SK-N-SH (cell line): ENCODE data around the gene VIPR2. TPM values are rescaled to one million over a fixed set of nuclear protein-coding genes. Genes with fewer than 3 reads are reported as not detected.
A peak's percentile ranks its signal among the peaks of the same experiment; 100 is the strongest.

Experiments
- CTCF ChIA-PET: fragments of 300-600, 350-600 bp; formaldehyde crosslinking; extraction: SDS; loops from one replicate; lab custom pipeline; 2021; lab: Yijun Ruan, JAX
- POLR2A ChIA-PET: fragments of 350-600 bp; sonication (Branson Sonifier 250); formaldehyde crosslinking; extraction: SDS; loops from one replicate; lab custom pipeline; 2020; ENCODE audit warnings: antibody characterized with exemption, inconsistent platforms; lab: Yijun Ruan, JAX
- DNase-seq: peaks from one replicate; pipeline ENCODE4 v3.0.0; 2012
- H2AFZ ChIP-seq: fragments of 200-600 bp; sonication (generic); 2 replicates; pipeline ENCODE4 v1.8.1; 2016; ENCODE audit warnings: antibody characterized with exemption, mild to moderate bottlenecking, low read depth
- H3F3A ChIP-seq: fragments of 200-600 bp; sonication (generic); replicated peaks from 2 replicates; pipeline ENCODE3; 2016; ENCODE audit warnings: antibody characterized with exemption, mild to moderate bottlenecking; ENCODE audit not compliant: insufficient read depth
- H3K27ac ChIP-seq, 2 experiments: fragments of 200-500 bp in 1 of 2; fragments of 200-600 bp in 1 of 2; sonication (Bioruptor generic) in 1 of 2; sonication (generic), shearing (Covaris generic) in 1 of 2; 2 replicates each; pipeline versions ENCODE4 v1.5.1 to v1.6.1; 2014 to 2016; ENCODE audit warnings: low read depth in 2 of 2, inconsistent platforms in 1 of 2, low read length in 1 of 2, mild to moderate bottlenecking in 1 of 2, mixed read lengths in 1 of 2
- H3K27me3 ChIP-seq: fragments of 200-600 bp; sonication (generic), shearing (Covaris generic); 2 replicates; pipeline ENCODE4 v1.6.1; 2016; ENCODE audit warnings: mixed run types; ENCODE audit not compliant: insufficient read depth
- H3K36me3 ChIP-seq, 2 experiments: fragments of 200-500 bp in 1 of 2; fragments of 200-600 bp in 1 of 2; sonication (Bioruptor generic) in 1 of 2; sonication (generic) in 1 of 2; replicated peaks in 1 of 2; 2 replicates each; pipeline versions ENCODE3 to v1.5.1; 2014 to 2016; ENCODE audit warnings: low read length in 1 of 2, mild to moderate bottlenecking in 1 of 2; ENCODE audit not compliant: insufficient read depth in 2 of 2, control insufficient read depth in 1 of 2
- H3K4me1 ChIP-seq, 2 experiments: fragments of 200-500 bp in 1 of 2; fragments of 200-600 bp in 1 of 2; sonication (Bioruptor generic) in 1 of 2; sonication (generic), shearing (Covaris generic) in 1 of 2; 2 replicates each; pipeline versions ENCODE4 v1.5.1 to v1.6.1; 2014 to 2016; ENCODE audit warnings: low read depth in 1 of 2, low read length in 1 of 2, mixed run types in 1 of 2; ENCODE audit not compliant: insufficient read depth in 2 of 2, control insufficient read depth in 1 of 2
- H3K4me2 ChIP-seq: fragments of 200-600 bp; sonication (generic), shearing (Covaris generic); 2 replicates; pipeline ENCODE4 v1.6.1; 2017; ENCODE audit warnings: mixed run types
- H3K4me3 ChIP-seq, 2 experiments: fragments of 200-500 bp in 1 of 2; fragments of 200-600 bp in 1 of 2; sonication (Bioruptor generic) in 1 of 2; sonication (generic), shearing (Covaris generic) in 1 of 2; 2 replicates each; pipeline versions ENCODE4 v1.5.1 to v1.8.1; 2014 to 2016; ENCODE audit warnings: low read depth in 2 of 2, inconsistent platforms in 1 of 2, low read length in 1 of 2, mild to moderate bottlenecking in 1 of 2, mixed read lengths in 1 of 2, moderate library complexity in 1 of 2
- H3K79me2 ChIP-seq: fragments of 200-600 bp; sonication (generic); 2 replicates; pipeline ENCODE4 v1.8.1; 2017; ENCODE audit warnings: mild to moderate bottlenecking; ENCODE audit not compliant: insufficient read depth
- H3K9ac ChIP-seq: fragments of 200-600 bp; sonication (generic); 2 replicates; pipeline ENCODE4 v1.6.1; 2017; ENCODE audit warnings: mixed run types
- H3K9me2 ChIP-seq: fragments of 200-600 bp; sonication (generic); 2 replicates; pipeline ENCODE4 v1.6.1; 2017; ENCODE audit warnings: mixed run types
- H3K9me3 ChIP-seq: fragments of 200-600 bp; sonication (generic); 2 replicates; pipeline ENCODE4 v1.6.1; 2017; ENCODE audit warnings: mixed run types, mild to moderate bottlenecking, moderate library complexity
- H4K20me1 ChIP-seq: fragments of 200-600 bp; sonication (generic); 2 replicates; pipeline ENCODE4 v1.6.1; 2017; ENCODE audit warnings: mild to moderate bottlenecking, mixed run types; ENCODE audit not compliant: insufficient read depth
- CHD2 ChIP-seq: fragments of 150-350 bp; IDR thresholded peaks from 2 replicates; pipeline ENCODE4 v1.6.1; 2018; ENCODE audit warnings: low read length; ENCODE audit not compliant: partially characterized antibody
- ELF1 ChIP-seq: IDR thresholded peaks from 2 replicates; pipeline ENCODE4 v1.4.0; 2012
- FOXM1 ChIP-seq: IDR thresholded peaks from 2 replicates; pipeline ENCODE4 v1.4.0; 2012; ENCODE audit warnings: low read depth, mild to moderate bottlenecking
- GABPA ChIP-seq: IDR thresholded peaks from 2 replicates; pipeline ENCODE4 v1.4.0; 2012; ENCODE audit warnings: low read depth, mild to moderate bottlenecking
- JUND ChIP-seq: IDR thresholded peaks from 2 replicates; pipeline ENCODE4 v1.4.0; 2012
- MAX ChIP-seq: IDR thresholded peaks from 2 replicates; pipeline ENCODE4 v1.4.0; 2012; ENCODE audit warnings: low read depth
- PBX3 ChIP-seq: IDR thresholded peaks from 2 replicates; pipeline ENCODE4; 2012
- RFX5 ChIP-seq: IDR thresholded peaks from 2 replicates; pipeline ENCODE4 v1.6.1; 2012; ENCODE audit warnings: mild to moderate bottlenecking, improper control_type of control experiment, low read length
- WGBS: methylation state at CpG from one replicate; pipeline ENCODE4 v1.1.6; 2017; ENCODE audit warnings: low lambda C conversion rate; 5-methylcytosine and 5-hydroxymethylcytosine counted together
- polyA plus RNA-seq, 3 experiments: library from polyadenylated mRNA; depleted of rRNA; stranded (reverse); fragments of >200 nt; gene quantifications; 2 replicates each; pipeline ENCODE4 v1.2.3, GENCODE V29; 2012

The VIPR2 gene
- polyA plus RNA-seq, 1 of the 3 experiments (the other 2 are of a cell fraction), result not detected

- Histone ChIP-seq H3K79me2 (no peaks in the 10 kb centered on the region), H3K27me3 (no peaks in the 10 kb centered on the region), H4K20me1 (no peaks in the 10 kb centered on the region), H3K4me1 (peaks cover 0 to 70% of the 10 kb centered on the region in 2 experiments; a peak in 2 of 4 replicates), H3K4me3 (no peak overlapping the region), H3F3A (no peaks in the 10 kb centered on the region), H3K9me2 (no peaks in the 10 kb centered on the region), H3K9me3 (peaks cover 12% of the 10 kb centered on the region; the same call in 1 of the 2 replicates), H3K27ac (peak overlapping the region in 1 of 2 experiments; percentile 85; a peak in 1 of 4 replicates), H3K9ac (no peak overlapping the region), H3K4me2 (no peak overlapping the region), H2AFZ (no peak overlapping the region), H3K36me3 (no peaks in the 10 kb centered on the region)
- ChIA-PET CTCF (interaction anchor here (0.8 to 1.3 kb wide), 3 partner anchors 8 to 77 kb away, joined by 3 to 4 read pairs (median 3); no protein-coding TSS in a partner anchor), POLR2A (no interaction called here)
- no peak for TF ChIP-seq RFX5
- DNase-seq, result no peak
- WGBS, result 25% methylated on average over 11 of the region's 13 CpGs
Observed at GRCh38 chr7:159107161-159107892, 37.3 kb downstream of the VIPR2 start.

DNA sequence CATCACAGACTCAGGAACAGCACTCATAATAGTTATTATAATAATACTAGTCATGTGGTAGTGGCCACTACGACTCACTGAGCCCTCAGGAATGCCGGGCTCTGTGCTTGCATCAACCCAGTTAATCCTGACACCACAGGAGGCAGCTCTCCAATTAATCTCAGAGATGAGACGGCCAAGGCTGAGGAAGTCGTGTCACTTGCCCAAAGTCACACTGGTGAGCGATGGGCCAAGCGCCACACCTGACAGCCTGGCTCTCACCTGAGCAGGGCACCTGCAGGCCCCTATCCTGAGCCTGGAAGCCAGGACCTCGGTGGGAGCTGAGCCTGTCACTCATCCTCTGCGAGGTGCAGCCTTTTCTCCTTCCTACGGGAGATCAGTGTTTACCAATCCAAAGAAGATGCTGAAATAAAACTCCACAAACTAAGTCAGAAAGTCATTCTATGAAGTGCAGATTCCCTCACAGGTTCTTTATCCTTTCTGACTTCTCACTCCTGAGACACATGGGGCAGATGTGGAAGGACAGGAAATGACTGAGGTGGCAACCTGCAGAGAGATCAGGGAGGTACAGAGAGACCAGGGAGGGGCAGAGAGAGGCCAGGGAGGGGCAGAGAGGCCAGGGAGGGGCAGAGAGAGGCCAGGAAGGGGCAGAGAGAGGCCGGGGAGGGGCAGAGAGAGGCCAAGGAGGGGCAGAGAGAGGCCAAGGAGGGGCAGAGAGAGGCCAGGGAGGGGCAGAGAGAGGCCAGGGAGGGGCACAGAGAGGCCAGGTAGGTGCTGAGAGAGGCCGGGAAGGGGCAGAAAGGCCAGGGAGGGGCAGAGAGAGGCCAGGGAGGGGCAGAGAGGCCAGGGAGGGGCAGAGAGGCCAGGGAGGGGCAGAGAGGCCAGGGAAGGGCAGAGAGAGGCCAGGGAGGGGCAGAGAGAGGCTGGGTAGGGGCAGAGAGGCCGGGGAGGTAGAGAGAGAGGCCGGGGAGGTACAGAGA lies 38.5 kb downstream of the VIPR2 start:
- Histone ChIP-seq H4K20me1 (no peaks in the 10 kb centered on the region), H3K4me3 (no peak overlapping the region), H3K36me3 (no peaks in the 10 kb centered on the region), H3K4me1 (peaks cover 0 to 75% of the 10 kb centered on the region in 2 experiments; a peak in 2 of 4 replicates), H2AFZ (no peak overlapping the region), H3K9me2 (no peaks in the 10 kb centered on the region), H3F3A (no peaks in the 10 kb centered on the region), H3K9me3 (peaks cover 10% of the 10 kb centered on the region; the same call in 1 of the 2 replicates), H3K79me2 (no peaks in the 10 kb centered on the region), H3K27ac (peak overlapping the region in 1 of 2 experiments; percentile 5; a peak in 1 of 4 replicates), H3K9ac (no peak overlapping the region), H3K4me2 (no peak overlapping the region), H3K27me3 (no peaks in the 10 kb centered on the region)
- WGBS, result 39% methylated on average over 13 of the region's 13 CpGs
- DNase-seq, result no peak
- CTCF ChIA-PET, result no interaction called here
- POLR2A ChIA-PET, result no interaction called here
- no peak for TF ChIP-seq ELF1
- no peak for TF ChIP-seq MAX
- no peak for TF ChIP-seq RFX5
- TF ChIP-seq PBX3, result no peak
- TF ChIP-seq FOXM1, result no peak
- TF ChIP-seq JUND, result no peak
- no peak for TF ChIP-seq CHD2
- TF ChIP-seq GABPA, result no peak
